ENCODE data around the gene C6orf89.

DNA sequence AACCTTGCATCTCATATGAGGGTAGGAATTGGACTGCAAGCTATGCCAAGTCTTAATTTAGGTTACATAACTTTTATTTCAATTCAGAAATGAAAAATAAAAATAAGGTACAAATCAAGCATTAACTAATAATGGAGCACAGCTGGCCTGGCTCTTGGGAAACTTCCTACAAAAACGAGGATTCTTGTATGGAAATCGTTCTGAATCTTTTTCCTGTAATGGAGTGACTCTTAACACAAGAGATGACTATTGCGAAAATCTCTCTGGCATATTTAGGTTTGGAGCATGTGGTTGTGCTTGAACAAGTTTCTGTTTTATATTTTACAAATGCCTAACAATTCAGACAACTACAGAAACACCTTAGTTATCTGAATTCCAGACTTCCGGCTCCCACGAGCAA lies 34.8 kb downstream of the C6orf89 start:
- TF ChIP-seq EP300 (IDR thresholded peaks at IDR 0.05) (peak in 1 of 4 donors; percentile 72), POLR2AphosphoS5 (IDR thresholded peaks at IDR 0.05) (peak in 1 of 2 donors; percentile 19)
- TF ChIP-seq, protein P1, sequence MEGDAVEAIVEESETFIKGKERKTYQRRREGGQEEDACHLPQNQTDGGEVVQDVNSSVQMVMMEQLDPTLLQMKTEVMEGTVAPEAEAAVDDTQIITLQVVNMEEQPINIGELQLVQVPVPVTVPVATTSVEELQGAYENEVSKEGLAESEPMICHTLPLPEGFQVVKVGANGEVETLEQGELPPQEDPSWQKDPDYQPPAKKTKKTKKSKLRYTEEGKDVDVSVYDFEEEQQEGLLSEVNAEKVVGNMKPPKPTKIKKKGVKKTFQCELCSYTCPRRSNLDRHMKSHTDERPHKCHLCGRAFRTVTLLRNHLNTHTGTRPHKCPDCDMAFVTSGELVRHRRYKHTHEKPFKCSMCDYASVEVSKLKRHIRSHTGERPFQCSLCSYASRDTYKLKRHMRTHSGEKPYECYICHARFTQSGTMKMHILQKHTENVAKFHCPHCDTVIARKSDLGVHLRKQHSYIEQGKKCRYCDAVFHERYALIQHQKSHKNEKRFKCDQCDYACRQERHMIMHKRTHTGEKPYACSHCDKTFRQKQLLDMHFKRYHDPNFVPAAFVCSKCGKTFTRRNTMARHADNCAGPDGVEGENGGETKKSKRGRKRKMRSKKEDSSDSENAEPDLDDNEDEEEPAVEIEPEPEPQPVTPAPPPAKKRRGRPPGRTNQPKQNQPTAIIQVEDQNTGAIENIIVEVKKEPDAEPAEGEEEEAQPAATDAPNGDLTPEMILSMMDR (IDR thresholded peaks at IDR 0.05) = no peak
